ENCODE data around the gene TMEM178A.

The TMEM178A gene

DNA sequence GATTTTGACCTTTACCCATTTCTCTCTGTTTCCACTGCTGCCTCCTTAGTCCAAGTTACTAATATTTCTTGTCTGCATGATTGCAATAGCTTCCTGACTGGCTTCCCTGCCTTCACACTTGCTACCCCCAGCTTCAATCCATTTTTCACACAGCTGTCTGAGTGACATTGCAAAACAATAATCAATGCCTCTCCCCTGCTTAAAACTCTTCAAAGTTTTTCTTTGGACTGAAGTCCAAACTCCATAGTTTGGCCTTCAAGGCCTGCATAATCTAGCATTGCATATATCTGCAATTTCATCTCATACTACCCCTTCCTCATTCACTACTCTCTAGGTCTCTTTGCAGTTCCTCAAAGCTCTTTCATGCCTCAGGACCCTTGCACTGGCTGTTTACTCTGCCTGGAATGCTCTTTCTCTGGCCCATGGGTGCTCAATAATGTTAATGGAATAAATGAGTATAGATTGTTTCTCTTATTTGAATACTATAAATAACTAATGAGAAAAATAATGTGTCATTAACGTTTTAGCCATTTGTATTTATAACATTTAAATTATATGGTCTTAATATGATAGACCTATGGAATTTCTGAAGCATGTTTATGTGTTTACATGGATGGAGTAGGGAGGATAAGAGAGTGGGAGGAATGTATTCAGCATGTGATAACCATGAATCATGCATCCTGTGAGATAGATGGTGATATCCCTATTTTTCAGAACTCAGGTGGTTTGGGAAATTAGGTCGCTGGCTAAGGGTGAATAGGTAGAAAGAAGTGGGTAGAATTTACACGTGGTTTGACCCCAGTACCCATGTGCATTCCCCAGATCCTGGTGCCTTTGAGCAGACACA is 5.7 kb upstream of the TMEM178A start:
- TF ChIP-seq, protein P1, sequence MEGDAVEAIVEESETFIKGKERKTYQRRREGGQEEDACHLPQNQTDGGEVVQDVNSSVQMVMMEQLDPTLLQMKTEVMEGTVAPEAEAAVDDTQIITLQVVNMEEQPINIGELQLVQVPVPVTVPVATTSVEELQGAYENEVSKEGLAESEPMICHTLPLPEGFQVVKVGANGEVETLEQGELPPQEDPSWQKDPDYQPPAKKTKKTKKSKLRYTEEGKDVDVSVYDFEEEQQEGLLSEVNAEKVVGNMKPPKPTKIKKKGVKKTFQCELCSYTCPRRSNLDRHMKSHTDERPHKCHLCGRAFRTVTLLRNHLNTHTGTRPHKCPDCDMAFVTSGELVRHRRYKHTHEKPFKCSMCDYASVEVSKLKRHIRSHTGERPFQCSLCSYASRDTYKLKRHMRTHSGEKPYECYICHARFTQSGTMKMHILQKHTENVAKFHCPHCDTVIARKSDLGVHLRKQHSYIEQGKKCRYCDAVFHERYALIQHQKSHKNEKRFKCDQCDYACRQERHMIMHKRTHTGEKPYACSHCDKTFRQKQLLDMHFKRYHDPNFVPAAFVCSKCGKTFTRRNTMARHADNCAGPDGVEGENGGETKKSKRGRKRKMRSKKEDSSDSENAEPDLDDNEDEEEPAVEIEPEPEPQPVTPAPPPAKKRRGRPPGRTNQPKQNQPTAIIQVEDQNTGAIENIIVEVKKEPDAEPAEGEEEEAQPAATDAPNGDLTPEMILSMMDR (conservative IDR thresholded peaks at IDR 0.05) = no peak
- H3K27ac ChIP-seq = no peak overlapping the region

DNA sequence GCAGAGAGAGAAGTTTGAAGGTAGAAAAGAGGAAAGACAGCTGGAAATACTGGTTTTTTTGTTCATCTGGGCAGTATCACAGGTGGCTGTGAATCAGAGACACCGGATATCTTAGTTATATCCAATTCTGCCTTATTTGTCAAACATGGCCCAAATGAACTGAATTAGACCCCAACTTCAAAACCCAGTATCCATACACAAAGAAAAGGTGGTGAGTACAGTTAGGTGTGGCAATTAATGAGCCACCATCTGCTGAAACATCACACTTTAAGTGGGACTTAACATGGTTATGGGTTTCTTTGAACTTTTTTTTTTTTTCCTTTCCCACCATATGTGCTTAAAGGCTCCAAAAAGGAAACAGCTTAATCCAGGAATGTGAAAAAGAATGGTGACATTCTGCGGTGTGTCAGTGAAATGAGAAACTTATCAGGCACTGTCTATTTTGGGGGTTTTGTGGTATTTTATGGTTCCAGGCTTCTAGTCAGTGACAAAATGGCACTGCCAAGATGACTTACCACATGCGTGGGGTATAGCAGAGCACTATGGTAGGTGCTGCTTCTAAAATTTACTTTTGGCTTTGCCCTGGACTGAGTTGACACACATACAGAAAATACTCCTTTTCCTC is 5.0 kb upstream of the TMEM178A start:
- TF ChIP-seq, protein P1 (conservative IDR thresholded peaks at IDR 0.05) = no peak
- no peak overlapping the region for H3K27ac ChIP-seq

DNA sequence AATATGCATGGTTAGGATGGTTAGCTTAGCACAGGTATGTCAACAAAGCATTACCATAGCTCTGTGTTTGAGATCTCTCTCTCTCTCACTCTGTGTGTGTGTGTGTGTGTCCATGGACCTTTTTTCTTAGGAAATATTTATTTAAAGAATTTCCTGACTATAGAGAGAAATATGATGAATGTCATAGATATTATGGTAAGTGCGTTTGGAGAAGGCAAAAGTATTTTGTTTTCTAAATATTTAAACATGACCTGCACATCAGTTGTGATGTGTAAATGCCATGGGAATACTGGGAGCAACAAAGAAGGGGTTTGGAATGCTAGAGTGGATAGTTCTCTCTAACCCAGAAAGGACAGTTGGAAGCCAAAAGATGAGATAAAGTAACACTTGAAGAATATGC is 3.9 kb upstream of the TMEM178A start:
- H3K27ac ChIP-seq = no peak overlapping the region
- TF ChIP-seq, protein P1 (conservative IDR thresholded peaks at IDR 0.05) = no peak

DNA sequence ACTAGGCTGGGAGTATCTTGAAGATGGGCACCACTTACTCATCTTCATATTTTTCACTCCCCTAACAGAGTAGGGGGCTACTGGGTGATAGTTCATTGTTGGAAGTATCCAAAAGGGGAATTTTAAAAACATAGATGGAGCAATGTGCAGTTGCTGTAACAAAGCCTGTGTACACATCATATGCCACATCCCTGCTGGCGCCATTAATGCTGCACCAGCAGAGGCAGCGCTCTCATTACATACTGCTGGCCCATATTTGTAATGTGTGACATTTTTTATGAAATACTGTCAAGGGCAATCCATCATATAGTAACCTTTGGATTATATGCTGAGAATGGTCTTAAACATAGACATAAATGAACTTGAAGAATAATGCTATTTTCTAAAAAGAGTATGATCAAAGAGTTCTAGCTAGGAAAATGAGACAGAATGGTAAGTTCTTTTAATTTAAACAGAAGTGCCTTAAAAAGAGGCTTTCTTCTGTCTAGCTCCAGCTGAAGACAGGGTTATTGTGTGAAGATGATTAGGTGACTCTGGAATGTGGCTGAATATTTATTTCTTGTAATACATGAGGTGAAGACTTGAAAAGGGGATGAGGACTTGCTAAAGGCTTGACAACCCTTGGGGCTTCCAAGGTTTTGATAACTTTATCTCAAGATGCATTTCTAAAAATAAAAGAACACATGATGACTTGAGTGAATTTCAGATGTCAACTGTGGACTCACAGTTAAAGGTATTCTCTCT is 2.4 kb upstream of the TMEM178A start:
- TF ChIP-seq, protein P1 (conservative IDR thresholded peaks at IDR 0.05) = no peak
- H3K27ac ChIP-seq = no peak overlapping the region

DNA sequence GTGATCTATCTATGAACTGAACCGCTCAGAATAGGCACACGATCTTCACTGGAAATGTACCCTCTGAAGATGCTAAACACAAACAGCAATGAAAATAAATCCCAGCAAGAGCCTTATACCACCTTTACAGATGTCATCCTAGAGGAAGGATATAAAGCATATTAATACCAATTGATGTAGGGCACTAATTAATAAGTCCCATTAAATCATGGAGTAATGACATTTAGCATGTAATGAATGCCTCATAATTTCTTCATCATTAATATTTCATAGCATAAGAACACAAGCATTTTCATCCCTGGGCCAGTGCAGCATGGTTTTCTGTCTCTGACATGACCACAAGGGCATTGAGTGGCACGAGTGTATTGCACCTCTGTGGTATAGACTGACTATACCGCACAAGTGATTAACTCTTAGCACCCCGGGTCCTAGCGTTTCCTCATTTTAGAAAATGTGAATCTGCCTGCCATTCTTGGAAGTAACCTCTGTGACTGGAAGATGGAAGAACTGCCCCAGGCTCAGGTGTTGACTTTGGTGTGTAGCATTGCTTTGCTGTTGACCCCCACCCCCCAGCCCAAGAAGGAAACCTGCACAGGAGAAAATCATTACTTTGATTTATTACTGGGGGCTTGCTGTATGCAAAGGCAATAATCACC is 1.4 kb upstream of the TMEM178A start:
- TF ChIP-seq, protein P1 (conservative IDR thresholded peaks at IDR 0.05) = no peak
- H3K27ac ChIP-seq = no peak overlapping the region

DNA sequence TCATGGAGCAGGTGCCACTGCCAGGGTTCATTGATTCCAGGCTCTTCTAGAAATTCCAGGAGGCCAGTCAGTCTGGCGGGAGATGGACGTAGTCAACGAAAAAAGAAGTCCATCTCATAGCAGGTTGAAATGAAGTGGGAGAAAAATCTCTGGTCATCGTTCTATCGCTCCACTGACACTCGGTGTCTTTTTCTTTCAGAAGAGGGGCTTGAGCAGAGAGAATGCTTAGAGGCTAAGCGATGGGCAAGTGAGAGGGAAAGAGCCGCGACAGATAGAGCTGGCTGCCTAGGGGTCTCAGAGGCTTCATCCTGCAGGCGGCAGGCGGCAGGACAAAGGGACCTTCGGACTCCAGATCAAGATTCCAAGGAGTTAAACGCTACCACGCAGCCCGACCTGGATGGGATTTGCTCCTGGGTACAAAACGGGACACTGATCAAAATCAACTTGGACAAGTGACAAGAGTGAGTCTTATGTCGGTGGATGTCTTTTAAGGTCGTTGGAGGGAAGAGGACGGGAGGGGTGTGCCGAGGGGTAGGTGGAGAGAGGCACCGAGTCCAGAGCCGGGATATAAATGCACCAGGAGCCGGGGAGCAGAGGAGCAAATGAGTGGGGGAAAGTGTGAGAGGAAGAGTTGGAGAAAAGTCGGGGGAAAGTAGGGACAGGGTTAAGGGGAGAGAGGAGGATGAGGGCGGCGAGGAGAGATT is 677 bp upstream of the TMEM178A start:
- H3K27ac ChIP-seq = no peak overlapping the region
- TF ChIP-seq, protein P1 (conservative IDR thresholded peaks at IDR 0.05) = no peak
